WI38 (cell line): ENCODE results near the gene TMTC2.

ENCODE experiments used
- H3K4me3 ChIP-seq: 2 replicates; pipeline ENCODE4 v1.5.1; 2011; ENCODE audit warnings: low read depth, mild to moderate bottlenecking, control low read depth, low read length
- CTCF ChIP-seq: IDR thresholded peaks from 2 replicates; pipeline ENCODE4 v1.5.1; 2012; ENCODE audit warnings: low read depth, mild to moderate bottlenecking, control low read depth, low read length

The TMTC2 gene

GRCh38 chr12:82953397-82953796 lies 266.7 kb downstream of the TMTC2 start:
- H3K4me3 ChIP-seq: no peak overlapping the region
- no peak for TF ChIP-seq CTCF

- H3K4me3 ChIP-seq: no peak overlapping the region
- TF ChIP-seq CTCF: no peak
Measured at GRCh38 chr12:82954064-82954463, 267.4 kb downstream of the TMTC2 start.

GRCh38 chr12:82954572-82954971 lies 267.9 kb downstream of the TMTC2 start:
- TF ChIP-seq CTCF: no peak
- no peak overlapping the region for H3K4me3 ChIP-seq

GRCh38 chr12:82955043-82955442 lies 268.3 kb downstream of the TMTC2 start:
- TF ChIP-seq CTCF: no peak
- H3K4me3 ChIP-seq: no peak overlapping the region

GRCh38 chr12:82958966-82959365 lies 272.3 kb downstream of the TMTC2 start:
- no peak overlapping the region for H3K4me3 ChIP-seq
- no peak for TF ChIP-seq CTCF

GRCh38 chr12:82959821-82960220 lies 273.1 kb downstream of the TMTC2 start:
- no peak overlapping the region for H3K4me3 ChIP-seq
- TF ChIP-seq CTCF: no peak

- TF ChIP-seq CTCF: no peak
- no peak overlapping the region for H3K4me3 ChIP-seq
Measured at GRCh38 chr12:82961835-82962234, 275.1 kb downstream of the TMTC2 start.

- TF ChIP-seq CTCF: no peak
- no peak overlapping the region for H3K4me3 ChIP-seq
Measured at GRCh38 chr12:82963956-82964355, 277.2 kb downstream of the TMTC2 start.
